WTC11 (cell line): ENCODE data around the gene CPE.

Source experiments
- CBFB ChIP-seq: sonication (generic); formaldehyde crosslinking; IDR thresholded peaks from 2 replicates; pipeline ENCODE4 v1.8.1; 2022; ENCODE audit warnings: mild to moderate bottlenecking, low read depth, missing genetic modification reagents
- FOXJ3 ChIP-seq: sonication (generic); formaldehyde crosslinking; IDR thresholded peaks from 2 replicates; pipeline ENCODE4 v1.9.0; 2021; ENCODE audit warnings: missing genetic modification reagents, mild to moderate bottlenecking, borderline replicate concordance
- TF ChIP-seq, protein P1 (sequence below): fragments of 200-600 bp; IDR thresholded peaks from 2 replicates; pipeline ENCODE4 v1.8.0; 2022; ENCODE audit warnings: antibody characterized with exemption
- TF ChIP-seq, protein P2 (sequence below): sonication (generic); formaldehyde crosslinking; IDR thresholded peaks from 2 replicates; pipeline ENCODE4 v1.8.1; 2023; ENCODE audit warnings: mild to moderate bottlenecking, missing genetic modification reagents, moderate library complexity

DNA sequence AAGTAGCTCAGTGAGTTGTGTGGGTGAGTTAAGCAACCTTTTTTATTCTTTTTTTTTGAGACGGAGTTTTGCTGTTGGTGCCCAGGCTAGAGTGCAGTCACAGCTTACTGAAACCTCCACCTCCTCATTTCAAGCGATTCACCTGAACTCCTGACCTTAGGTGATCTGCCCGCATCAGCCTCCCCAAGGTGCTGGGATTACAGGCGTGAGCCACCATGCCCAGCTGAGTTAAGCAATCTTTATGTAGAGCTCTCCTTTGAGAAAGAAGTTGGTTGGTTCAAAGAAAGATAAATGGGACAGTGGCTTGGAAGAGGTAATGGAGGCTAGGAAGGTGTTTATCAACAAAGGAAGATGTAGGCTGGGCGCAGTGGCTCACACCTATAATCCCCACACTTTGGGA is 48.1 kb upstream of the CPE start:
- no peak for TF ChIP-seq FOXJ3 (CRISPR knock-in tag)
- no peak for TF ChIP-seq CBFB (CRISPR knock-in tag)
- TF ChIP-seq, protein P1, sequence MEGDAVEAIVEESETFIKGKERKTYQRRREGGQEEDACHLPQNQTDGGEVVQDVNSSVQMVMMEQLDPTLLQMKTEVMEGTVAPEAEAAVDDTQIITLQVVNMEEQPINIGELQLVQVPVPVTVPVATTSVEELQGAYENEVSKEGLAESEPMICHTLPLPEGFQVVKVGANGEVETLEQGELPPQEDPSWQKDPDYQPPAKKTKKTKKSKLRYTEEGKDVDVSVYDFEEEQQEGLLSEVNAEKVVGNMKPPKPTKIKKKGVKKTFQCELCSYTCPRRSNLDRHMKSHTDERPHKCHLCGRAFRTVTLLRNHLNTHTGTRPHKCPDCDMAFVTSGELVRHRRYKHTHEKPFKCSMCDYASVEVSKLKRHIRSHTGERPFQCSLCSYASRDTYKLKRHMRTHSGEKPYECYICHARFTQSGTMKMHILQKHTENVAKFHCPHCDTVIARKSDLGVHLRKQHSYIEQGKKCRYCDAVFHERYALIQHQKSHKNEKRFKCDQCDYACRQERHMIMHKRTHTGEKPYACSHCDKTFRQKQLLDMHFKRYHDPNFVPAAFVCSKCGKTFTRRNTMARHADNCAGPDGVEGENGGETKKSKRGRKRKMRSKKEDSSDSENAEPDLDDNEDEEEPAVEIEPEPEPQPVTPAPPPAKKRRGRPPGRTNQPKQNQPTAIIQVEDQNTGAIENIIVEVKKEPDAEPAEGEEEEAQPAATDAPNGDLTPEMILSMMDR, result no peak
- TF ChIP-seq, protein P2, sequence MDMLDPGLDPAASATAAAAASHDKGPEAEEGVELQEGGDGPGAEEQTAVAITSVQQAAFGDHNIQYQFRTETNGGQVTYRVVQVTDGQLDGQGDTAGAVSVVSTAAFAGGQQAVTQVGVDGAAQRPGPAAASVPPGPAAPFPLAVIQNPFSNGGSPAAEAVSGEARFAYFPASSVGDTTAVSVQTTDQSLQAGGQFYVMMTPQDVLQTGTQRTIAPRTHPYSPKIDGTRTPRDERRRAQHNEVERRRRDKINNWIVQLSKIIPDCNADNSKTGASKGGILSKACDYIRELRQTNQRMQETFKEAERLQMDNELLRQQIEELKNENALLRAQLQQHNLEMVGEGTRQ (CRISPR knock-in tag), result no peak
